Eye (tissue), 1 donor: ENCODE results near the gene USP7.
"Not testable (repeated sequence)": the region's sequence is repeated elsewhere in the genome, so short reads cannot be mapped to it uniquely, and the experiment has no call there.

Experiments used
- DNase-seq: peaks from one replicate; pipeline ENCODE4 v3.0.0-alpha.2; 2015

Gene USP7

DNA sequence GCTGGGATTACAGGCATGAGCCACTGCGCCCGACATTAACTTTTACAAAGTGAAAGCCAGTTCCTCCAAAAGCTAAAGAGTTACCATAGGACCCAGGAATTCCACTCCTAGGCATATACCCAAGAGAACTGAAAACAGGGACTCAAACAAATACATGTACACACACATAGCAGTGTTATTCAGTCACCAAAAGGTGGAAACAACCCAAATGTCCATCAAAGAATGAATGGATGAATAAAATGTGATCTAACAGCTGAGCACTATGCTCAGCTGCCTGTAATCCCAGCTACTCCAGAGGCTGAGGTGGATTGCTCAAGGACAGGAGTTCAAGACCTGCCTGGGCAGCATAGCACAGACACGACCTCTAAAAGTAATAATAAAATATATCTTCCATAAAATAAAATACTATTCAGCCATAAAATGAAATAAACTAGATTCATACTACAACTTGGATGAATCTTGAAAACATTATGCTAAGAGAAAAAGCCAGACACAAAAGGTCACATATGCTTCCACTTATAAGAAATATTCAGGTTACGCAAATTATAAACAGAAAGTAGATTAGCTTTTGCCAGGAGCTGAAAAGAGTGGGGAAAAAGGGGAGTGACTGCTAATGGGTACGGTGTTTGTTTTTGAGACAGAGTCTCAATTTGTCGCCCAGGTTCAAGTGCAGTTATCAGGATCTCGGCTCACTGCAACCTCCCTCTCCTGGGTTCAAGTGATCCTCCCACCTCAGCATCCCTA, 9.3 kb upstream of the USP7 start:
- no peak for DNase-seq

DNA sequence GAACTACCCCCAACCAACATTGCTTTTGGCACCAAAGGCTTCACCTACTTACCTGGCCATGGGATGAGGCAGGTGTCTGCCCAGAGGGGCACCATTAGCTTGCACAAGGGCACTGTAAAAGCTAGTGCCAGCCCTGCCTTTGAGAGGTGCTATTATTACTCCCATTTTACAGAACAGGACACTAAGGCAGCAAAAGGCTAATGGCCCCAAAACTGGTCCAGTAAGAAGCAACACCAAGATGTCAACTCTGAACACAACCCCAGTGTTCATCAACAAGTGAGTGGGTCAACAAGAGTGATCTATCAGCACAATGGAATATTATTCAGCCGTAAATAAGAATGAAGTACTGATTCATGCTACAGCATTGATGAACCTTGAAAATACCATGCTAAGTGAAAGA, 7.7 kb upstream of the USP7 start:
- no peak for DNase-seq

DNA sequence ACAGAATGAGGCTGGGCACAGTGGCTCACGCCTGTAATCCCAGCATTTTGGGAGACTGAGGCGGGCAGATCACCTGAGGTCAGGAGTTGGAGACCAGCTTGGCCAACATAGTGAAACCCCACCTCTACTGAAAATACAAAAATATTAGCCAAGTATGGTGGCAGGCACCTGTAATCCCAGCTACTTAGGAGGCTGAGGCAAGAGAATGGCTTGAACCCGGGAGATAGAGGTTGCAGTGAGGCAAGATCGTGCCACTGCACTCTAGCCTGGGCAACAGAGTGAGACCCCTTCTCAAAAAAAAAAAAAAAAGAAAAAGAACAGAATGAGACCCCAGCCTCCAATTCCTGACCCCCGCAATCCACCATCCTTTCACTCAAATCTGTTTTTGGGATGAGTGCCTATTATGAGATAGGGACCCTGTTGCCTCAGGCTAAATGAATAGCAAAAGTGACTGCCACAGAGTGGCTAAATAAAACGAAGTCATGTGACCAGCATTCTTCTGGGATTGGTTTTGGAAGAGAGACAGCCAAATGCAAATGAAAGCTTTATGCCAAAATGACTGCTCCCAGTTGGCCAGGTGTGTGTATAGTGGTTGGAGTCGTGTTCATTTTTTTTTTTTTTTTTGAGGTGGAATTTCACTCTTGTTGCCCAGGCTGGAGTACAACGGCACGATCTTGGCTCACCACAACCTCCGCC, 5.6 kb upstream of the USP7 start:
- DNase-seq, result not testable (repeated sequence)

DNA sequence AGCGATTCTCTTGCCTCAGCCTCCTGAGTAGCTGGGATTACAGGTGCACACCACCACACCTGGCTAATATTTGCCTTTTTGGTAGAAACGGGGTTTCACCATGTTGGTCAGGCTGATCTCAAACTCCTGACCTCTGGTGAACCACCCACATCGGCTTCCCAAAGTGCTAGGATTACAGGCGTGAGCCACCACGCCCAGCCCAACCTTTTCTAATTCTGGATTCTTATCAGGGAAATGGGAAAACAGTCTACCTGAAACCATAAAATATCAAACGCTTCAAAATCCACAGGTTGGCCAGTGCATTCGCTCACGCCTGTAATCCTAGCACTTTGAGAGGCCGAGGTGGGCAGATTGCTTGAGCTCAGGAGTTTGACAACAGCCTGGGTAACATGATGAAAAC, 4.3 kb upstream of the USP7 start:
- not testable (repeated sequence) for DNase-seq

DNA sequence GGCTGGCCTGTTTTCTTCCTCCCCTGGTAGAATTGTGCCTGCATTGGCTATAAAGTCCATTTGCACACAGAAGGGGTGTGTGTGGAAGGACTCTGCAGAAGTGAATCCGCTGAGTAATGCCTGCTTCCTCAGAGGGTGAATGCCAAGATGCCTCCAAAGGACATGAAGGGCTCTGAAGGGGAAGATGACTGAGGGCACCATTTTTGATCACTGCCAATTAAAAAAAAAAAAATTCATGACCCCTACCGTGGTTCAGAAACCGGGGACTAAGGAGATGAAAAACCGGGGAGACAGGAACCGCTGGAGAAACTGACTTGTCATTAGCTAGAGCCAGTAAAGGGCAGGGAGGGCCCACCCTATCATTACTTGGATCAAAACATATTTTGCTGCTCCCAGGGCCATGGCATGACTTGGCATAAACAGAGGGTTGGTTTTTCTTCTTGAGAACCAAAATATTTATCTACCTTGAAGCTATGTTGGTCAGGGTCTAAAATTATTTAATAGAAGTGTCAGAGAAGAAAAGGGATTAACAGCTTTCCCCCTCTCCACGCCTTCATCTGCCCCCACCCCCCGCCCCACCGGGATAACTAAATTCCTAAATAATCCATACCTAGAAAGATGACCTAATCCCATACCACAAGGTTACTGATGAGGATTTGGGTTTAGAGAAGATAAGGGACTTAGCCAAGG, 3.6 kb upstream of the USP7 start:
- no peak for DNase-seq

DNA sequence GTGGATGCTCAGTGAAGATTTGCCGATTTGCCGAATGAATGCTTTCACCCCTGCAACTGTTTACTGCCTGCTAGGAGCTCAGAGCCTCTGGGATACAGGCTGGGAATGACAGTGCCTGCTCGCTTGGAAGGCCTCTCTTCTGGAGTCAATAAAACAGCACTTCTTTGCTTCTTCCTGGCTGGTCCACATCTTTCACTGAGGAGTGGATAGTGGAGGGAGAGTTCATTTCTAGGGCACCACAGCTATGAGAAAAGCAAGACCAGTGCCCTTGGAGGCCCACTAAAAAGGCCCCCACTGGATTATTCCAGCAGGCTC, 3.1 kb upstream of the USP7 start:
- DNase-seq, result peak; percentile 49

DNA sequence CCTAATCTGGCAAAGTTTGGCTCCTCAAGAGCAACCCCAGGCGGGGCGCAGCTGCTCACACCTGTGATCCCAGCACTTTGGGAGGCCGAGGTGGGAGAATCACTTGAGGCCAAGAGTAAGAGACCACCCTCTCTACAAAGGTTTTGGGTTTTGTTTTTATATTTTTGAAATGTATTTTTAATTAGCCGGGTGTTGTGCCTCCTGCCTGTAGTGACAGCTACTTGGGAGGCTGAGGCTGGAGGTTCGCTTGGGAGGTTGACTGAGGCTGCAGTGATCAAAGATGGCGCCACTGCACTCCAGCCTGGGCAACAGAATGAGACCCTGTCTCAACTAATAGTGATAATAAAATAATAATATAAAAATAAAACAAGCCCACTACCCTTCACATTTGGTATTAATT, 756 bp upstream of the USP7 start:
- no peak for DNase-seq

DNA sequence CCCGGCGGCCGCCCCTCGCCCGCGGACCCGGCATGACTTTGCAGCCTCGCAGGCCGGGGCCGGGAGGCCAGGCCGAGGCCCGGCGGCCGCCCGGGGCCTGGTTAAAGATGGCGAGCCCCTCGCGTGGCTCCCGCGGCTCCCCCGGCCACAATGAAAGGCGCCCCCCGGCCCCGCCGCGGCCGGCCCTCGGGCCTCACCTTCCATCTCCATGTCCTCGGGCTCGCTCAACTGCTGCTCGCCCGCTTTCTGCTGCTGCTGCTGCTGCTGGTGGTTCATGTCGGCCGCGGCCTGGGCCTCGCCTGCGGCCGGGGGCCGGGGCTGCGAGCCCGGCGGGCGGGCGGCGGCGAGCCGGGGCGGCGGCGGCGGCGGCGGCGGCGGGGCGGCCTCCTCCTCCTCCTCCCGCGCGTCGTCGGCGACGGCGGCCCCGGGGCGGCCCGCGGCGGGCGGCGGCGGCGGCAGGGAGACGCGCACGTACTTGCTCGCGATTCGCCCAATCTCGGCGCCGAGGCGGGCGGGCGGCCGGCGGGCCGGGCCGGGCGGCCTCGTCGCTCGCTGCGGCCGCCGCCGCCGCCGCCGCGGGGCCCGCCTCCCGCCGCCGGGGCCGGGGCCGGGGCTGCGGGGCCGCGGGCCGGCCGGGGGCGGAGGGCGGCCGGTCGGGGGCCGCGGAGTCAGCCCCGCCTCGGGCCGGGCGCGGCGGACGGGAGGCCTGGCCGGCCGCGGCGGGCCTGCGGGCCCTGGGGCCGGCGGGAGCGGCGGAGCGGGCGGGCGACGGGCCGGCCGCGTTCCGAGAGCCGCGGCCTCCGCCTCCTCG, 491 bp downstream of the USP7 start:
- no peak for DNase-seq

DNA sequence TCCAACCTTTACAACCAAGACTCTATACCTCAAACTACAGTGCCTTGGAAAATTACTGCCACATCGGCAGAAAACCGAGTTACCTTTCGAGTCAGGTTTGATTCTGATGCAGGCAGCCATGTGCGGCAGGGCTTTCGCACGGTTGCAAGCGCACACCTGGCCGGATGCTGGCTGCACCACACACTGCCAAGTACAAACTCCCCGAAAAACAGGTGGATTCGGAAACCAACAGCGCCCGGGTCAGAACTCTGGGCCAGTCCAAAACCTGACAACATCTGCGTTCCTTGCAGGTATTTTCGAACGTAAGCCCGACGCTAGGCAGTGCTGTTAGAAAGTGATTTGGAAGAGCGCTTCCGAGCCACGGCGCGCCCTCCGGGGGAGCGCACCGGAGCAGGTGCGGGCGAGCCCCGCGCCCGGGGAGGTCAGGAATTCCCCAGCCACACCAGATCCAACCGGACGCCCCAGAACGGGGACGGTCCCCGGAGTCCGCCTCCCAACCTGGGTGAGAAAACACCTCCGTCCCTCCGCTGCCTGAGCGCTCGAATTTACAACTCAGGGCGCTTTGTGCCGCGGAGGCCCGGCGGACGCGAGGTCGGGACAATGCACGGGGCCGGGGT, 1.2 kb downstream of the USP7 start:
- DNase-seq, result peak; percentile 68

DNA sequence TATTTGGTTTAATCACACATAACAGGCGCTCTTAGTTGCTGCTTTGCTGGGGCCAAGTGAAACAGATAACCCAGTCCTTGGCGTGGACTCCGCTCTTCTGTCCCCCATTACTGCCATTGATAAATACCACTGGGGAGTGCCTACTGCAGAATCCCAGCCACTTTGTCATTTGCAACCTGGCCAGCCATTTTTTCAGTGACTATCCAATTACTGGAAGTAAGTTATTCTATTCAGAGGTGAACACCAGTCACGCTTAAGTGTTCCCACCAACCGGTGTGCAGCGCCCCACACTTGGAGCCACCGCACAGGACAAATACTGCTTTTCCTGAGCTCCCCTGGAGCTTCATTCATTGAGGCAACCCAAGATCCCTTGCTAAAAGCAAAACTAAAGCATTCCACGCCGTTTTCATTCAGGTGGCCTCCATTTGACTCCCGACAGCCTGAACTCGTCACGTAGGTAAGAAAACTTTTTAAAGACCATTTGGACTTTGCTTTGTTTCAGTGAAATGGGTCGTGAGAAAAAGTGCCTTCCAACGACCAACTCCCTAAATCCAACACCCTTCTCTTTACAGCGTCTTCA, 1.8 kb downstream of the USP7 start:
- DNase-seq, result no peak

DNA sequence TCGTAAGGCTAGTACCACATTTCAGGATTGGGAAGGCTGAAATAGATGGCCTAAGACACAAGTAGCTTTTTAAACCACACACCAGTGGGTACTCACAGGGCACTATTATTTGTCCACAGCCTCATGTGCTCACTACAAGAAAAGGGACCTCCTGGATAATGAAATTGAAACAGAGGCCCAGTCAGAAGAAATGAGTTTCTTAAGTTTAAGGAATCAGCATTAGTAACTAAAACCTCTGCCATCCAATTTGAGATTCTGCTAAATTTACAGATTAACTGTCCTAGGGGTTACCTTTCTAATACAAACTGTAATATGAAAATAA, 3.0 kb downstream of the USP7 start:
- no peak for DNase-seq

DNA sequence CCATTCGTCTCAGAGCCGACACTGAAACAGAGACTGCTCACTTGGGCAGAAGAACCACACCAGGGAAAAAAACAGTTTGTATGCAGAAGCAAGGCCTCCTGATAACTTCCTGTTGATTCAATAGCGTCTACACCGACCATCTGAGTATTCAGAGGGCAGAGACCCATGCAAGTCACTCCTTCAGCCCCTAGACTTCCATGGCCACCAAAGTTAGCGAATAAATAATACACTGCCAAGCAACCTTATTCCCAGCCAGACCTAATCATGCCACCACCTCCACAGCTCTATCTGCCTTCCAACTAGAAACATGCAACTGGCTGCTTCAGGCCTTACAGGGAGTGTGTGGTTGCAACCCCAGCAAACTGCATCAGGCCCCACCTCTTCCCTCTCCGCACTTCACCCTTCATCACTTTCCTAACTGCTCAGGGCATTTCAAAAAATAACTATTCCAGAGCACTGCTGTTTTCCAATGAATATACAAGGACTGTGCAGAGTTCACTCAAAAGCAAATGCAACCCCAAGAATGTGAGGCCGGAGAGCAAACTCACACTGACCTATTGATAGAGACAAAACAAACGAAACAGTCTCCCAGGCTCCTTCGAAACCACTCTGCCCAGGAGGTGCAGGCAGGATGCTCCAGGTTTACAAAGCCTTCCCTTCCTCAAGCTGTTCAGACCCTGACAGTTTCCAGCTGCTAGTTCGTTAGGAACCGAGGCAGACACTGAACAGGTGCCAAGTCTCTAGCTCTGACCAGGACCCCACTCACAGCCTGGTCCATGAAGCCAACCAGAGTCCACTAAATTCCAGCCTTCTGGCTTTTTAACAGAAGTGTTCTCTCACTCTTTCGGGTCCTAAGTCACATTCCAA, 3.6 kb downstream of the USP7 start:
- no peak for DNase-seq

DNA sequence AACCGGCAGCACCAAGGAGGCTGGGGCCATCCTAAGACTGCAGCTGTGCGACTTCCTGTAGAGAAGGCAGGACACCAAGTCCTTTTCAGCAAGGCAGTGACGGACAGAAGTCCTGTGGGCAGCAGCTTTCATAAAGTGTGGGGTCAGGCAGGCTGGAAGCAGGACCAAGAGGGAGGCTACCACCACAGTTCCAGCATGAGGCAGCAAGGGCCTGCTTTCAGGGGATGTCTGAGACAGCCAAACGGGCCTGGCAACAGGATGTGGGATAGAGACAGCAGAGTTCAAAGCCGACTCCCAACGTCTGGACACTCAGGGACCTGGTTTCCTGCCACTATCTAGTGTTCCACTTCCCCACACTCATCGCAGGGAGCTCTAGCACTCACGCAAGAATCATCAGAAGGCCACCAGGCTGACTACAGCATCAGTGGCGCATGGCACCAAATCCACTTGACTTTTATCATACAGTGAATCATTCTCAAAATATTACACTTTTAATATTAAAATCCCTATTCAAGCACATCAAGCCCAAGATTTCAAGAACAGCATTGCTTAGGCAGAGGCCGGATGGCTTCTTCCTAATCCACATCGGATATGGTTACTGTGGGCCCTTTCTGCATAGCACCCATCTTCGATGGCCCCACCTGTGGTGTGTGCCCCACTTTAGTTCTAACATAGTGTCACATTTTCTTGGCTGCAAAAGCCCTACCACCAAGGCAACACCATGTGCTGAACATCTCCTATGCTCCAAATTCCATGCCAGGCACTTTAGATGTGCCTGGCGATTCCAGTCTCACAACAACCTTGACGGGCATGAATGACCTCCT, 5.2 kb downstream of the USP7 start:
- DNase-seq, result no peak

DNA sequence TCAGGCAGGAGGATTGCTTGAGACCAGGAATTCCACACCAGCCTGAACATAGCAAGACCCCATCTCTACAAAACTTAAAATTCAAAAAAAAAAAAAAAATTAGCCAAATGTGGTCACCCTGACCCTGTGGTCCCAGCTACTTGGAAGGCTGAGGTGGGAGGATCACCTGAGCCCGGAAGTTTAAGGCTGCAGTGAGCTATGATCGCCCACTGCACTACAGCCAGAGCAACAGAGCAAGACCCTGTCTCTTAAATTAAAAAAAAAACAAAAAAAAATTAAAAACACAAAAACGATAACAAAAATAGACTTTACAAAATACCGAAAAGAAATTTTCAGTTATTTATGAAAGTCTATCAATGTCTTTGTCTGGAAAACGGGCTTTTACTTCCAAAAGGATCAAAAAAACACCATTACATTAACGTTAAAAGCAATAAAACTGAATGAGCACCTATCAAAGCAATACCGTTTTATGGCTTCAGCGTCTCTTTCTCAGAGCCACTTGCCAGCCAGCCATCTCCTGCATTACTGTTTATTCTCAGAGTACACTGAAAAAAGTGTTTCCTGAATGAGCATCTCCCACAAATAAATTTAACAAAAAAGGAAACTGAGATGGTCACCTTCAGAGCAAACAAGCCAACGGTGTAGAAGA, 6.1 kb downstream of the USP7 start:
- DNase-seq, result no peak

DNA sequence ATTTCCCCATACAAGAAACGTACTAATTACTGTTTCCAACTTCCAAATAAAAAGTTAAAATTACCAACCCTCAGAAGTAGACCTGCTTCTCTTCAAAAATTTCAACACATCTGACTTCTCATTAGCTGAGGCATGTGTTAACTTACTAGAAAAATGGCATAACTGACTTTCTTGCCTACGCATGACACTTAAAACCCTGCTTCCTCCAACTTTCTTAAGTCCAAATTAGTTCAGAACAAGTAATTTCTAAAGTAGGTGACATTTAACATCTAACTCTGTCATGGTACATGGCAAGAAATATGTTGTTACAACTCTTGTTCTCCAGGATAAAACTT, 6.7 kb downstream of the USP7 start:
- DNase-seq, result no peak

DNA sequence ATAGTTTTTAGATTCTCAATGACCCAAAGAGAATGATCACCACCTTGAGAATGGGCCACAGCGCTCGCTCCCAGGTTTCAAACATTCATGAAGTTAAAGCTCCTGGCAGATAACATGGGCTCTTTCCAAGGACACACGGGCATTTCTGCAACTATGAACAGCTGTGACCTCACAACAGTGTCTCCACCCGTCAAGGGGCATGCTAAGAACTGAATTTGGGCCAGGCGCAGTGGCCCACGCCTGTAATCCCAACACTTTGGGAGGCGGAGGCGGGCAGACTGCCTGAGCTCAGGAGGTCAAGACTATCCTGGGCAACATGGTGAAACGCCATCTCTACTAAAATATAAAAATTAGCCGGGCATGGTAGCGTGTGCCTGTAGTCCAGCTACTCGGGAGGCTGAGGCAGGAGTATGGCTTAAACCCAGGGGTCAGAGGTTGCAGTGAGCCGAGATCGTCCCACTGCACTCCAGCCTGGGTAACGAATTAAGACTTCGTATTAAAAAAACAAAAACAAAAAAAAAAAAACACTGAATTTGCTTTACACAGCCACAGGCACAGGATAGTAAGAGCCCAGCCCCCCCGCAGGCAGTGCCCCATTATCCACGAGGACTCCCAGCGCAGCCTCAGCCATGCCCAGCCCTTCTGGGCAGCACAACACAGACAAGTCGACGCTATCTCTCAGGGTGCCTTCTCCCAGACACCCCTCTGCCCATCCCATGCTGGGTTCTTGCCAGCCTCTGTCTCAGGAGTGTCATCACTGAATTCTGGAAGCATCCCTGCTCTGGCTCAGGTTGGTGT, 7.2 kb downstream of the USP7 start:
- no peak for DNase-seq

DNA sequence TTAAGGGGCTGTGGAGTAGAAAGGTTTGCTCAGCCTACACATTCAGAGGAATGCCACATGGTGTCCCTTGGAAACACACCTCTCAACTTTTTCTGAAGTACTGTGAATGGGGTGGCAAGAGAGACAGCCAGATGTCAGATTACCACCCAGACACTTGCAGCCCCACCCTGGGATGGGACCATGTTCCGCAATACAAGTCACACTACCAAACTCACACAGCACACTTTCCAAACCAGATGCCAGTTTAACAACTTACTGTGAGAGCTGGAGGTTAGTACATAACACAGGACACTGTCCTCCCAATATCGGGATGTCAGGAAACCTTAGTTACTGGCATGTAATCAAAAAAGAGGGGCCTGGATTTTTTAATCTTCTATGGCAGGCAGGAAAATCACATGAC, 7.9 kb downstream of the USP7 start:
- DNase-seq, result no peak

DNA sequence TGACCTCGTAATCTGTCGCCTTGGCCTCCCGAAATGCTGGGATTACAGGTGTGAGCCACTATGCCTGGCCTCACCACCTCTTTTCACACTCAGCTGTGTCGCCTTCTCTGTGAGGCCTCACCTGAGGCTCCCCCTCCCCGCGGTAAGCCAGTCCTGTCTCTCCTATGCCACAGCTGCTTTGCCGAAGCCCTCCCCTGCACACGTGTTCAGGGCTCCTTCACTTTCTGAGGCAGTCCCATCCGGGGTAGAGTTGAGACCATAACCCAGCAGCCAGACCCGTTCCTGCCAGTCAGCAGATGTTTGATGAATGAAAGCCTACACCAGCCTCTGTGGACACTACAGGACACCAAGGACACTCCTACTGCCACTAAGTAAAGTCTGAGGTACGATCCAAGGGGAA, 10.6 kb downstream of the USP7 start:
- no peak for DNase-seq

DNA sequence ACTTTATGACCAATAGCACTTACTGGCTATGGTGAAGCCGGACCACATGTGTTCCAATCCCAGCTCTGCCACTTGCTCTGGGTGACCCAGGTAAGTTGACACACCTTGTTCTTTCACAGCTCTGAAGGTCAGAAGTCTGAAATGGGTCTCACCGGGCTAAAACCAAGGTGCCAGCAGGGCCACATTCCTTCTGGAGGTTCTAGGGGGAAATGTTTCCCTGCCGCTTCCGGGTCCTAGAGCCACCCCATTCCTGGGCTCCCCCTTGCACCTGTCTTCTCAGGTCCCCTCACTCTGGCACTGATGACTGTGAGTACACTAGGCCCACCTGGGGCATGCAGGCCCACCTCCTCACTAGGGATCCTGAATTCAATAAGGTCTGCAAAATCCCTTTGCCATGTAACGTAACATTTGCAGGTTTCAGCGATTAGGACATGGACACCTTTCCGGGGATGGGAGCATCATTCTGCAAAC, 11.4 kb downstream of the USP7 start:
- no peak for DNase-seq
